NCI-H1417 treated with DMSO at 0.1 percent for 48 hours (cell line): ENCODE measurements around the gene HNRNPUL2.
"Not testable (repeated sequence)": the region's sequence is repeated elsewhere in the genome, so short reads cannot be mapped to it uniquely, and the experiment has no call there.

Experiments used
- DNase-seq: peaks from one replicate; lab custom pipeline; 2025; lab: John Stamatoyannopoulos, UW

Gene HNRNPUL2

DNA sequence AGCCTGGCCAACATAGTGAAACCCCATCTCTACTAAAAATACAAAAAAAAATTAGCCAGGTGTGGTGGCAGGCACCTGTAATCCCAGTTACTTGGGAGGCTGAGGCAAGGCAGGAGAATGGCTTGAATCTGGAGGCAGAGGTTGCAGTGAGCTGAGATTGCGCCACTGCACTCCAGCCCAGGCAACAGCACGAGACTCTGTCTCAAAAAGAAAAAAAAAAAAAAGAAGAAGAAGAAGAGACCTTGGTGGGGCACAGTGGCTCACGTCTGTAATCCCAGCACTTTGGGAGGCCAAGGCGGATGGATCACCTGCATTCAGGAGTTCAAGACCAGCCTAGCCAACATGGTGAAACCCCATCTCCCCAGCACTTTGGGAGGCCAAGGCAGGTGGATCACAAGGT, 23.3 kb downstream of the HNRNPUL2 start:
- not testable (repeated sequence) for DNase-seq

GRCh38 chr11:62702246-62702645, 25.0 kb downstream of the HNRNPUL2 start:
- DNase-seq, result no peak

GRCh38 chr11:62694455-62695167, 32.6 kb downstream of the HNRNPUL2 start:
- no peak for DNase-seq

GRCh38 chr11:62693624-62694023, 33.6 kb downstream of the HNRNPUL2 start:
- not testable (repeated sequence) for DNase-seq

GRCh38 chr11:62689421-62690183, 37.7 kb downstream of the HNRNPUL2 start, which contains the start of gene LRRN4CL:
LRRN4CL (minus strand) TSS chr11:62689530; CDS start chr11:62688508, 1,022 bp downstream.
- DNase-seq, result no peak

DNA sequence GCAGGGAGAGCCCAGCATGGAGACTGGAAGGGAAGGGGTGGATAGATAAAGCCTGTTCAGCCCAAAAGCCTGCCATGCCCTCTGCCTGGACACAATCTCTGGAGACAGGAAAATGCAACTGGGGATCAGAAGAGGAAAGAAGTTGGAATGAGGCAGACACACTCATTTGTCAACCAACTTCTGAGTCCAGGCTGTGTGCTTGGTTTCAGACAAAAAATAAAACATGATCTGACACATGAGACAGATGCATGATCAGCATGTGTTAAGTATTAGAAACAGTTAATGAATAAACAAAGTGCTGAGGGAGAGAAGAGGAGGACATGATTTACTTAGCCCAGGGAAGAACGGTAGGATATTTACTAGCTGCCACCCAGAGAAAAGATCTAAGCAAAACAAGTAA, 38.8 kb downstream of the HNRNPUL2 start:
- DNase-seq, result no peak

DNA sequence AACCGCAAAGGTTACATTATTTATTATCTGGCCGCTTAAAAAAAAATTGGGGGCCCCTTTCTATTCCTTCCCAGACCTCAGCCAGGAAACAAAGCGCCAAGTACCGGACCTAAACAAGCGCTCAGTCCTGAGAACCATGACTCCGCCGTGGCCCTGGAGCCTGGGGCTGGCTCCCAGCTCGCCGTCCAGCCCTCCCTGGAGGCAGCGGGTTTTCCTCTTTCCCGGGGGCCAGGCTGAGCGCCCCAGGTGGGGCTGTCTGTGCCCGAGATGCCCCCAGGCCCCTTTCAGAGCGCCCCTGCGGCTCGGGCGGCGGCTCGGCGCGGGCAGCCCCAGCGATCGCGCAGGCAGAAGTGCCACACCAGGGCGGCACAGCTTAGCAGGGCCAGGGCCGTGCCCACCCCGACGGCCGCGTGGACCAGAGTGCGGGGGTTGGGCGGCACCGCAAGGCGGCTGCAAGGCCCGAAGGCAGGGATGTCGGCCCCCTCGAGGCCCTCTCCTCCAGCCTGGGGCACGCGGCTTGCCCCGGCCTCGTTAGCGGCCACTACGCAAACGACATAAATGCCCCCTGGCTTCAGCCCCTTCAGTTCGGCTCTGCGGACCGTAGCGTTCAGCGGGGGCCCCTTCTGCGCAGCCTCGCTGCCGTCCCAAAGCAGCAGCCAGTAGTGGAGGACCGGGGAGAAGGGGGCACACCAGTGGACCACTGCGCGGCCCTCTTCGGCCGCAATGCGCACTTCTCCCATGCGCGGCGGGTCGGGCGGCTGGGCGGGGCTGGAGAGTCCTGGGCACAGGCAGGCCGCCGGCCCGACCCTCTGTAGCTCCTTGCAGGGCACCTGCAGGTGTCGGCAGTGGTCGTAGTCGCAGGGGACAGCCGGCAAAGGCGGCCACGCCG, 39.5 kb downstream of the HNRNPUL2 start:
- DNase-seq, result no peak

- no peak for DNase-seq
Observed at GRCh38 chr11:62682518-62682917, 44.7 kb downstream of the HNRNPUL2 start.

GRCh38 chr11:62680825-62681240, 46.4 kb downstream of the HNRNPUL2 start:
- DNase-seq, result no peak

- peak; percentile 22 for DNase-seq
Observed at GRCh38 chr11:62678770-62679696, 48.2 kb downstream of the HNRNPUL2 start, which contains the start of gene UBXN1. UBXN1 (minus strand) TSS chr11:62679073; CDS start chr11:62678923, 150 bp downstream.

DNA sequence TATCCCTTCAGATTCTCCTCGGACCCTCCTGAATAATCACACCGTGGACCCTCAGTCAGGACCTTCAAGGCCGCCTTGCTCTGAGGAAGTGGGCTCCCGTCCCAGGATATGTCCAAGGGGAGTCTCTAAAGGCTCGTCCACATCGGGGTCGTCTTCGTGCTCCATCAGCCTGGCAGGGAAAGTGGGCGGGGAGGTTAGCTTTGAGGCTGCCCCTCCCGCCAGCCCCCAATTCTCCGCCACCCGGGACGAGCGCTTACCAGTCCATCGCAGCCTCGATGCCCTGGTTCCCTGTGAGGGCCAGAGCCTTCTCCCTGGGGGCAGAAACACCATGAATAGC, 48.9 kb downstream of the HNRNPUL2 start:
- DNase-seq, result no peak

- no peak for DNase-seq
Observed at GRCh38 chr11:62677714-62678113, 49.5 kb downstream of the HNRNPUL2 start.

DNA sequence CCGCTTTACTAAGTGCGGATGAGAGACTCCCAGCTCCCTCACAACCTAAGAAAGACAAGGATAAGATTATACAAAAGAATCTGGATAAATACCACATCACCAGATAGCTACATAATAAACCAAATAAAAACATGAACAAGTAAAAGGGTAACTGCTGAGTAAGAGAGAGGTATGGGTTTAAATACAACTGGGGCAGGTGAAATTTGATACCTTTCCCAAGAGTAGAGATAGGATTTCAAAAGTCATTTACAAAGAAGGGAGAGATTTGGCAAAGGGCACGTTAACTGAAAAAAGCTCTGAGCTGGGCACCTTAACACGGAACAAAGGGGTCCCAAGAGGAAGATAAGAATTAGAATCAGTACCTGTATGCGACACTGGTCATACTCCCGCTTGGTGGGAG, 50.1 kb downstream of the HNRNPUL2 start:
- DNase-seq, result no peak

DNA sequence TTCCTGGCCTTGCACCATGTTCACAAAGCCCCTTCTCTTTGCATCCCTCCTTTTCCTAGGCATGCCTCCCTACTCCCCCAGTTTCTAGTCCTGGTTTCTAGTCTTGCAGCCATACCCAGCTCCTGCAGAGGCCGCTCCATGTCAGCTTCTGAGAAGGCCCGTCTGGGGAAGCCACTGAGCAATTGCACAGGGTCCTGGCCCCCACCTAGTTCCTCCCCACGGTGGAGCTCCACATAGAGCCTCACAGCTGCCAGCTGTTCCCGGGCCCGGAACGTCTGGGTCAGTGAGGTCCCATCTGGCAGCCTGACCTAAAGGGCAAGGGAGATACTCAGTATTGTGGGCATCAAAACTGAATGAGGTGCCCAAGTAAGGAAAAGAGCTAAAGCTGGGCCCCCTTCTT, 50.6 kb downstream of the HNRNPUL2 start:
- no peak for DNase-seq

DNA sequence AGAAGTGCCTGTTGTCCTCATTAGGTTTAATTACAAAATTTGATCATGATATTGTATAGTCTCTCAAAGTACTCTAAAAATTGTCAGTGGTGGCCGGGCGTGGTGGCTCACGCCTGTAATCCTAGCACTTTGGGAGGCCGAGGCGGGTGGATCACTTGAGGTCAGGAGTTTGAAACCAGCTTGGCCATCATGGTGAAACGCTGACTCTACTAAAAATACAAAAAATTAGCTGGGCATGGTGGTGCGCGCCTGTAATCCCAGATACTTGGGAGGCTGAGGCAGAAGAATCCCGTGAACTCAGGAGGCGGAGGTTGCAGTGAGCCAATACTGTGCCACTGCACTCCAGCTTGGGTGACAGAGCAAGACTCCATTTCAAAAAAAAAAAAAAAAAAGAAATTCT, 51.8 kb downstream of the HNRNPUL2 start:
- not testable (repeated sequence) for DNase-seq

DNA sequence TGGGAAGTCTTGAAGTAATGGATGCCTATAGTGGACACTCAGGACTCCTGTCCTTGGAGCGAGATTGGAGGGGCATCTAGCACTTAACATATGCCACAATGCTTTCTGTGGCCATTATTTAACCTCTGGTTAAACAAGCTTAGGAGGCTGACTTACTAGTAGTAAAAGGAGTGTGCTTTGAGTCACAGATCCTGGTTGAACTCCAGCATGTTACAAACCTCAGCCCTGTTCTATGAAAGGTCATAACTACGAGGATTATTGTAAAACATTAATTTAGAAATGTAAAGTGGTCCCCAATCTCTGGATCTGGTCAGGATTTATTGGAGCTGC, 54.1 kb downstream of the HNRNPUL2 start:
- DNase-seq, result no peak

GRCh38 chr11:62671608-62672389, 55.5 kb downstream of the HNRNPUL2 start, which contains the start of the genes LBHD1 and UQCC3:
LBHD1 (minus strand) TSS chr11:62672267; CDS start chr11:62670031, 2,236 bp downstream.
UQCC3 (plus strand) TSS chr11:62671673; CDS start chr11:62671746, 73 bp downstream.
- DNase-seq, result peak; percentile 20

DNA sequence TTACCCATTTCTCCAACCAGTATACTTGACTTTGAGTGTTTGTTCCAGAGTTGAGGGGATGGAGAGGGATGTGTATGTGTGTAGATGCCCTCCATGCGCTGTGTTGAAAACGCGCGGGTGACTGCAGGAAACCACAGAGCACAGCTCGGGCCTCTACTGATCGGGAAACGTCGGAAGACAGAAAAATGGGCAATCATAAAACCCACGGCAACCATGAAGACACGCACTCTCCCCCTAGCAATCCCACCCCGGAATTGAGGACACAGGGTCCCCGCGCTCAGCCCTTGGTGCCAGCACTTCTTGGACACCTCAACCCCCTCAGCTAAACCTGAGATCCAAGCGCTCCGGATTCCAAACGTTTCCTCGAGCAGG, 56.0 kb downstream of the HNRNPUL2 start:
- no peak for DNase-seq

- no peak for DNase-seq
Observed at GRCh38 chr11:62669420-62670161, 57.7 kb downstream of the HNRNPUL2 start.

- no peak for DNase-seq
Observed at GRCh38 chr11:62667460-62667859, 59.8 kb downstream of the HNRNPUL2 start.
